GM13977 (cell line): ENCODE results near the gene ZNF474.

Experiments used
- DNase-seq: peaks from one replicate; pipeline ENCODE4 v3.0.0; 2012; ENCODE audit warnings: low spot score
- CTCF ChIP-seq: IDR thresholded peaks from 2 replicates; pipeline ENCODE4 v1.5.1; 2012; ENCODE audit warnings: mild to moderate bottlenecking, control low read depth; ENCODE audit not compliant: insufficient read depth; ENCODE audit errors: extremely low read depth, missing control alignments
- in situ Hi-C: fragments of 300-500 bp; cut with MboI; formaldehyde crosslinking; loops from one replicate; pipeline ENCODE4 v1.12.0; 2022; ENCODE audit warnings: low sequenced_read_pairs, low pct_unique_long_range_greater_than_20kb, mixed read lengths, inconsistent platforms; ENCODE audit not compliant: unreplicated experiment

Gene ZNF474

GRCh38 chr5:122150215-122150614 lies 20.9 kb downstream of the ZNF474 start:
- in situ Hi-C loops: no loop called here
- no peak for DNase-seq
- TF ChIP-seq CTCF: no peak

- DNase-seq: no peak
- in situ Hi-C loops: no loop called here
- no peak for TF ChIP-seq CTCF
Observed at GRCh38 chr5:122151640-122152039, 22.3 kb downstream of the ZNF474 start.

GRCh38 chr5:122152266-122152900 lies 23.0 kb downstream of the ZNF474 start:
- no peak for TF ChIP-seq CTCF
- in situ Hi-C loops: no loop called here
- no peak for DNase-seq

- in situ Hi-C loops: no loop called here
- TF ChIP-seq CTCF: no peak
- DNase-seq: no peak
Observed at GRCh38 chr5:122153230-122153629, 23.9 kb downstream of the ZNF474 start.

GRCh38 chr5:122153774-122154173 lies 24.4 kb downstream of the ZNF474 start:
- DNase-seq: no peak
- in situ Hi-C loops: no loop called here
- TF ChIP-seq CTCF: no peak

GRCh38 chr5:122154491-122154890 lies 25.1 kb downstream of the ZNF474 start:
- in situ Hi-C loops: no loop called here
- TF ChIP-seq CTCF: no peak
- no peak for DNase-seq
